K562 treated with DMSO at 1 percent for 4 hours (cell line): ENCODE data around the gene MKNK2. TPM values are rescaled to one million over a fixed set of nuclear protein-coding genes. Genes with fewer than 3 reads are reported as not detected.

Source experiments
- total RNA-seq: library from RNA; unstranded; fragments of 300-600 nt; gene quantifications from 2 replicates; pipeline ENCODE4 v1.2.3, GENCODE V29; 2022; ENCODE audit not compliant: insufficient read depth

The MKNK2 gene
- 307 and 424 TPM in 2 replicates for total RNA-seq

DNA sequence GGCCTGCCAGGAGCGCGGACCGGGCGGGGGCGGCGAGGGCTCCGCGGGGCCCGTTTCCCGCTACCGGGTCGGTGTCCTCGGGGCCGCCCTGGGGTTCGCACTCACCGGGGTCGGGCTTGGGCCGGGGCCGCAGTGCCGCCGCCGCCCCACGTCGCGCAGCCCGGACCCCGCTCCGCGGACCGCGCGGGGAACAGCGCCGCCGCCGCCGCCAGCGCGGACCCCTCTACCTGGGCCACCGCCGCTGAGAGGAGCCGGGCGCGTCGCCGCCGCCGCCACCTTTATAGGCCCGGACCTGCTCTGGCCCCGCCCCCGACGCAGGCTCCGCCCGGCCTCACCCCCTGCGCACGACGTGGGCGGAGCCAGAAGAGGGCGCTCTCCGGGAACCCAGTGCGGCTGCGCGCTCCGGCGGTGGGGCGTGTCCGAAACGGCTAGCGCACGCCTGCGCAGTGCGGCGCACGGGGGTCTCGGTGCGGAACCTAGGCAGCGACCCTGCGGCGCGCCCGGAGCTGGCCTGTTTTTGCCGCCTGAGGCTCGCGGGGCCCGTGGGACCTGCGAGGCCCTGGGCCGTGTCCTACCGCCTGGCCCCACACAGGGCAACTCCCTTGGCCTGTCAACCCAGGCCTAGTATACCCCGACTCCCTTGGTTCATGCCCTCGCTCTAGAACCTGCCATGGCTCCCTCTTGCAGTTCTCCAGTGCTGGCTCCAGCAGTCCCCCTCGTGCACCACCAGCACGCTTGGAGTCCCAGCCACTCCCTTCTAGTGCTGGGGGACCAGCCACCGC is at the start of gene MKNK2:
TSS of gene MKNK2 (minus strand) at position 254 of the 782 bp plus-strand sequence. CDS start 393 bp downstream, outside the sequence.

DNA sequence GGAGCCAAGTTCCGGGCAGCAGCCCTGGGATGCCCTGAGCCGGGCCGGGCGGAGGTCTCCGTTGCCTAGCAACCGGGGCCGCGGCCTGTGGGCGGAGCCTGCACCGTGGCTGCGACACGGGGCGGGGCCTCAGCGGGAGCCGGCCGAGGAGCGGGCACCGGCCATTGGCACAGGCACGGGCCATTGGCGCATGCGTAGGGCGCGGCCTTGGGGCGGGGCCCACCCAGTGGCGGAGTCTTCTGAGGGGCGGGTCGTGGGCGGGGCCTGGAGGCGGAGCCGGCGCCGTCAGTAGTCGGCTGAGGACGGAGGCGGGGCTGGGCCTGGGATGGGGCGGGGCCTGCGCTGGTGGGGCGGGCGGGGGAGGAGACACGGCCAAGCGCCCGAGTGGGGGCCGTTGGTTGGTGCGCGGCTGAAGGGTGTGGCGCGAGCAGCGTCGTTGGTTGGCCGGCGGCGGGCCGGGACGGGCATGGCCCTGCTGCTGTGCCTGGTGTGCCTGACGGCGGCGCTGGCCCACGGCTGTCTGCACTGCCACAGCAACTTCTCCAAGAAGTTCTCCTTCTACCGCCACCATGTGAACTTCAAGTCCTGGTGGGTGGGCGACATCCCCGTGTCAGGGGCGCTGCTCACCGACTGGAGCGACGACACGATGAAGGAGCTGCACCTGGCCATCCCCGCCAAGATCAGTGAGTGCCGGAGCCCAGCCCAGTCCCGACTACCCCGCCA is 45.6 kb upstream of the MKNK2 start, which contains the start of gene IZUMO4:
TSS of gene IZUMO4 (plus strand) at position 436 of the 723 bp plus-strand sequence. CDS start at position 467, 31 bp downstream.

DNA sequence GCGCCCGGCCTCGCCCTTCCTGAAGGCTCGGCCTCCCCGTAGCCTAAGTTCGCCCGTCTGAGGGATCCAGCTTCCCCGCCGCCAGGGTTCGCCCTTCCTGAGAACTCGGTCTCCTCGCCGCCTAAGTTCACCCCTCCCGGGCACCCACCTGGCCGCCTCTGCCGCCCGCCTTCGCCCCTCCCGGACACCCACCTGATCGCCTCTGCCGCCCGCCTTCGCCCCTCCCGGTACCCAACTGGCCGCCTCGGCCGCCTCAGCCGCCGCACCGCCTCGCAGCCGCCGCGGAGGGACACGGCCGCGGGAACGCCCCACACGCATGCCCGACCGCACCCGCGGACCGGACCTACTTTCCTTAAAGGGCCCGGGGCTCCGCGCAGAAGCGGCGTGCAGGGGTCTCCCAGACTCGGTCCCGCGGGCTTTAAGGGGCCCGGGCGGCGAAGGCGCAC is 45.0 kb upstream of the MKNK2 start, which contains the start of gene MOB3A:
TSS of gene MOB3A (minus strand) at position 293 of the 446 bp plus-strand sequence. CDS start 17,766 bp downstream, outside the sequence.

DNA sequence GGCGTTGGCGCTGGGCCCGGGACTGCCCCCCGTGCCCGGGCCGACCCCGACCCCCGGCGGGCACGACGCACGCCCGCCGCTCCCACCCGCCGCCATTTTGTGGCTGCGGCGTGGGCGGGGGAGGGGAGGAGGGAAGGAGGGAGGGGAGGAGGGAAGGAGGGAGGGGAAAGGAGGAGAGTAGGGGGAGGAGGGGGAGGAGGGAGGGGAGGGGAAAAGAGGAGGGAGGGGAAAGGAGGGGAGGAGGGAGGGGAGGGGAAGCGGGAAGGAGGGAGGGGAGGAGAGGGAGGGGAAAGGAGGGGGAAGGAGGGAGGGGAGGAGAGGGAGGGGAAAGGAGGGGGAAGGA is 35.5 kb downstream of the MKNK2 start, which contains the start of gene BTBD2:
TSS of gene BTBD2 (minus strand) at position 107 of the 343 bp plus-strand sequence. CDS start at position 96, 11 bp downstream.

Other genes with a start within 250 kb of the MKNK2 start
- gene ATP8B3, start 239.0 kb downstream of the MKNK2 start, total RNA-seq, result 2.9 and 3.1 TPM in 2 replicates
- 29.2 and 37.3 TPM in 2 replicates for gene REXO1, start 202.8 kb downstream of the MKNK2 start, total RNA-seq
- 18.8 and 36.0 TPM in 2 replicates for gene KLF16, start 187.7 kb downstream of the MKNK2 start, total RNA-seq
- 138 and 148 TPM in 2 replicates for gene ABHD17A, start 165.7 kb downstream of the MKNK2 start, total RNA-seq
- 17.2 and 23.5 TPM in 2 replicates for gene ADAT3, start 145.8 kb downstream of the MKNK2 start, total RNA-seq
- 54.0 and 61.0 TPM in 2 replicates for gene SCAMP4, start 145.8 kb downstream of the MKNK2 start, total RNA-seq
- gene CSNK1G2, start 110.1 kb downstream of the MKNK2 start, total RNA-seq, result 70.6 and 94.9 TPM in 2 replicates
- 73.4 and 74.1 TPM in 2 replicates for gene BTBD2, start 35.5 kb downstream of the MKNK2 start, total RNA-seq
- 9.4 and 12.8 TPM in 2 replicates for gene MOB3A, start 45.1 kb upstream of the MKNK2 start, total RNA-seq
- gene IZUMO4, start 45.7 kb upstream of the MKNK2 start, total RNA-seq, result 1.6 and 2.1 TPM in 2 replicates
- 105 and 113 TPM in 2 replicates for gene AP3D1, start 100.3 kb upstream of the MKNK2 start, total RNA-seq
- 33.4 and 48.5 TPM in 2 replicates for gene DOT1L, start 112.7 kb upstream of the MKNK2 start, total RNA-seq
- 161 and 165 TPM in 2 replicates for gene PLEKHJ1, start 185.1 kb upstream of the MKNK2 start, total RNA-seq
- 91.7 and 92.4 TPM in 2 replicates for gene SF3A2, start 185.6 kb upstream of the MKNK2 start, total RNA-seq
- 29.5 and 37.7 TPM in 2 replicates for gene AMH, start 198.1 kb upstream of the MKNK2 start, total RNA-seq
- gene JSRP1, start 205.2 kb upstream of the MKNK2 start, total RNA-seq, result not detected in 2 replicates
- not detected in 2 replicates for gene PEAK3, start 230.9 kb upstream of the MKNK2 start, total RNA-seq